ENCODE data around the gene APLP1. TPM values are rescaled to one million over a fixed set of nuclear protein-coding genes. Genes with fewer than 3 reads are reported as not detected.
A peak's percentile ranks its signal among the peaks of the same experiment; 100 is the strongest.
"Not testable (repeated sequence)": the region's sequence is repeated elsewhere in the genome, so short reads cannot be mapped to it uniquely, and the experiment has no call there.

The APLP1 gene
- polyA plus RNA-seq, 4 donors = 19.3 to 32.8 (median 28.3) TPM

- no peak for DNase-seq (ENCODE audit: low read depth in 4 of 4, low spot score in 2 of 4)
These were observed 10.7 kb downstream of the APLP1 start for GRCh38 chr19:35879068-35879467.

DNA sequence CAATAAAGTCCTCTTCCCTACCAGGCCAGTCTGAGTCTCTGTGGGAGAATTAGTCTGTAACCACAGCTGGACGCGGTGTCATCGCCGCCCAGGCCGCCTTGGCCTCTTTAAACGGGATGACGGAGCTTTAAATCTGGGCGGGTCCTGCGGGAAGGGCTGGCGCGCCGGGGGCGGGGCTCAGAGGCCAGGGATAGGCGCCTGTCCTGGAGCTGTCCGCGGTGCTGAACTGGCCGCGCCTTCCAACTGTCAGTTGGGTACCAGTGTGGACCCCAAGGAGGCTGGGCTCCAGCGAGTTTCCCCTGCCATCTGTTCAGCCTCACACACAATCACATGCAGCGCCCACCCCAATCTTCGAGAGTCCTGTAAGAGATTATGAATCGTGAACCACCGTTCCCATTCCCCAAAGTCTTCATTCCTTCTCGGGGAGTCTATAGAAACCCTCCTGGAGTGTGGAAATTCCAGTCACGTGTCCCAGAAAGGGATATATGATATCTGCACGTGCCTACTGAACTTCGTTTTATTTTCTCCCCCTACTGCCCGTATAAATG, 11.5 kb downstream of the APLP1 start:
- peak in 1 of 4 donors; percentile 80 for DNase-seq (ENCODE audit: low read depth in 4 of 4, low spot score in 2 of 4)

- DNase-seq (ENCODE audit: low read depth in 4 of 4, low spot score in 2 of 4) = no peak
These were observed 13.9 kb downstream of the APLP1 start for GRCh38 chr19:35882114-35882832.

DNA sequence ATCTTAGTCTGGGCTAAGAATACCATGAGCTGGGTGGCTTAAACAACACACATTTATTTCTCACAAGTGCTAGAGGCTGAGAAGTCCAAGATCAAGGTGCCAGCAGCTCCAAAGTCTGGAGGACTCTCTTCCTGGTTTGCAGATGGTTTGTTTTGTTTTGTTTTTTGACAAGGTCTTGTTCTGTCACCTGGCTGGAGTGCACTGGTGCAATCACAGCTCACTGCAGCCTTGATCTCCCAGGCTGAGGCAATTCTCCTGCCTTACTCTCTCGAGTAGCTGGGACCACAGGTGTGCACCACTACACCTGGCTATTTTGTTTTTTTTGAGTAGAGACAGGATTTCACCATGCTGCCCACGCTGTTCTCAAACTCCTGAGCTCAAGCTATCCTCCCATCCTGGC, 15.5 kb downstream of the APLP1 start:
- no peak for DNase-seq (ENCODE audit: low read depth in 4 of 4, low spot score in 2 of 4)

GRCh38 chr19:35885225-35885738, 16.9 kb downstream of the APLP1 start:
- DNase-seq (ENCODE audit: low read depth in 4 of 4, low spot score in 2 of 4) = no peak

GRCh38 chr19:35885904-35886303, 17.5 kb downstream of the APLP1 start:
- DNase-seq (ENCODE audit: low read depth in 4 of 4, low spot score in 2 of 4) = no peak

GRCh38 chr19:35887197-35887596, 18.8 kb downstream of the APLP1 start:
- DNase-seq (ENCODE audit: low read depth in 4 of 4, low spot score in 2 of 4) = no peak

DNA sequence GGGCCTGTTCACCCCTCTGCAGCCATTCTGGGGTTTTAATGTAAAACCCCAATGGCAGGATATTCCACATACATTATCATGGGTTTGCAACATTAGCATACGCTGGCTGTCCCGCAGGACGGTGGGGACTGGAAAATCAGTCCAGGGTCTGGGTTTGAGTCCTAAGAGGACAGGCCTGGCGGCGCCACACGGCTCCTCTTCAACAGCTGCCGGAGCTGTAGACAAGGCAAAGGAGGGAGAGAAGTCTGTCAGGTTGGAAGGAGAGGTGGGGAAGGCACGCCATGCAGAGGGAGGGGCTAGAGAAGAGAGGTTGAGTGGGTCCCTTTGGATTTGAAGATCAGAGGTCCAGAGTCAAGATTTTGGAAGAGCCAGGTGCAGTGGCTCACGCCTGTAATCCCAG, 20.0 kb downstream of the APLP1 start:
- no peak for DNase-seq (ENCODE audit: low read depth in 4 of 4, low spot score in 2 of 4)

- DNase-seq (ENCODE audit: low read depth in 4 of 4, low spot score in 2 of 4) = no peak
These were observed 21.2 kb downstream of the APLP1 start for GRCh38 chr19:35889370-35890112.

DNA sequence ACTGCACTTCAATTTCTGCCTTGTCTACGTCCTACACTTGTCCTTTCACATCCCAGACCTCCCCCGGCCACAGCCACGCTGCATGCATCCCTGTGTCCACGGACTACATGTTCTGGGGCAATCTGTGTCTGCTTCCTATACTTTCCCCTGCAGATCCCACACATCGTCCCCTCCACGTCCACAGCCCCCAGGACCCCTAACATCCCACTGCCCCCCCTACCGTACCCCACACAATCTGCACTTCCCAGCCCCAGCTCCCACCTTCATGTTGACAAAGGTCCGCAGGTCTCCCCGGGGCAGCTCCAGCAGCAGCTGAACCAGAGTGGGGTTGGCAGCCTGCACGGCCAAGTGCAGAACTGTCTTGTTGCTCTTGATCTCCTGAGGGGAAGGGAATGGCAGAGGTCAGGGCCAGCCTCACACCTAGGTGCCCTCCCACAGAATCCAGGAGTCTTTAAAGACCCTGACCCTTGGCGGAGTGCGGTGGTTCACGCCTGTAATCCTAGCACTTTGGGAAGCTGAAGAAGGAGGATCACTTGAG, 21.8 kb downstream of the APLP1 start:
- no peak for DNase-seq (ENCODE audit: low read depth in 4 of 4, low spot score in 2 of 4)

GRCh38 chr19:35891819-35892218, 23.4 kb downstream of the APLP1 start:
- not testable (repeated sequence) for DNase-seq (ENCODE audit: low read depth in 4 of 4, low spot score in 2 of 4)

- no peak for DNase-seq (ENCODE audit: low read depth in 4 of 4, low spot score in 2 of 4)
These were observed 26.0 kb downstream of the APLP1 start for GRCh38 chr19:35894342-35894741.

DNA sequence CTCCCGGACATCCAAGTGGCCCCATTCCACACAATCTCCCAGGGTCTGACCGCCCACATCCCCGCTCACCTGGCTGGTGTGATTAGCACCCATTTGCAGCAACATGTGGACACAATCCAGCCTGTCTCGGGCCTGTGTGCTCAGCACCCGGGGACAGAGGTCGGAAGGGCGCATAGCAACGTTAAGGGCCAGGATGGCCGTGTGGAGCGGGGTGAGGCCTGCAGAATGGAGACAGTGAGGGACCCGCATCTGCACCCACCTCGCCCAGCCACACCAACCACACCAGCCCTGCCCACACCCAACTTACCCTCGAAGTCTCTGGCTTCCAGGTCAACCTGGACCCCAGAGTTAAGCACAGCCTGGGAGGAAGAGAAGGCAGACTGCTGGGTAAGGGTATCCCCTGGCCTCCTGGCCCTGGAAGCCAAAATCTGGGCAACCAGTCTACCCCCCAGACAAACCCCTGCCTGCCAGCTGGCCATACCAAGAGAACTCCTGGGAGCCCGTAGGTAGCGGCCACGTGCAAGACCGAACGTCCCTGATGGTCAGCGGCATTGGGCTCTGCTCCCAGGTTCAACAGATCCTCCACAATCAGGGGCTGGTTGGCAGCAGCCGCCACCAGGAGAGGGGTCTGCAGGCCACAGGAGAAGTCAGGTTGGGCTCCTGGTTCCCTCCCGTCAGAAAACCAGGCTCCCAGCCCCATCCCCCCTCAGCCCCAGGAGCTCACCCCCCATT, 27.7 kb downstream of the APLP1 start:
- DNase-seq (ENCODE audit: low read depth in 4 of 4, low spot score in 2 of 4) = no peak

DNA sequence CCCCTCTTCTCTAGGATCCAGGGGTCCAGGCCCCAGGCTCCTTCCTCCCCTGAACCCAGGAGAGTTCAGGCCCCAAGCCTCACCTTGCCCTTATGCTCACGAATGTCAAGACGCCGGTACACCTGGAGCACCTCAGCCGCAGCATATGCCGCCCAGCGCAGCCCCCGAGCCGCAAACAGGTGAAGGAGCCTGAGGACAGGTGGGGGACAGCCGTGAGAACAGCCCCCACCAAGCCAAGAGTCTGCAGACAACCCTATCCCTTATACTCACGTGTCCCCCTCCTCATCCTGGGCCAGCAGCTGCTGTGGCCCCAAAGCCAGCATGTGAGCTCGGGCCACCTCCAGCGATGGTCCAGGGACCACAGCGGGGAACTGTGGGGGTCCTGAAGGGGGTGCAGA, 28.3 kb downstream of the APLP1 start:
- DNase-seq (ENCODE audit: low read depth in 4 of 4, low spot score in 2 of 4) = no peak

DNA sequence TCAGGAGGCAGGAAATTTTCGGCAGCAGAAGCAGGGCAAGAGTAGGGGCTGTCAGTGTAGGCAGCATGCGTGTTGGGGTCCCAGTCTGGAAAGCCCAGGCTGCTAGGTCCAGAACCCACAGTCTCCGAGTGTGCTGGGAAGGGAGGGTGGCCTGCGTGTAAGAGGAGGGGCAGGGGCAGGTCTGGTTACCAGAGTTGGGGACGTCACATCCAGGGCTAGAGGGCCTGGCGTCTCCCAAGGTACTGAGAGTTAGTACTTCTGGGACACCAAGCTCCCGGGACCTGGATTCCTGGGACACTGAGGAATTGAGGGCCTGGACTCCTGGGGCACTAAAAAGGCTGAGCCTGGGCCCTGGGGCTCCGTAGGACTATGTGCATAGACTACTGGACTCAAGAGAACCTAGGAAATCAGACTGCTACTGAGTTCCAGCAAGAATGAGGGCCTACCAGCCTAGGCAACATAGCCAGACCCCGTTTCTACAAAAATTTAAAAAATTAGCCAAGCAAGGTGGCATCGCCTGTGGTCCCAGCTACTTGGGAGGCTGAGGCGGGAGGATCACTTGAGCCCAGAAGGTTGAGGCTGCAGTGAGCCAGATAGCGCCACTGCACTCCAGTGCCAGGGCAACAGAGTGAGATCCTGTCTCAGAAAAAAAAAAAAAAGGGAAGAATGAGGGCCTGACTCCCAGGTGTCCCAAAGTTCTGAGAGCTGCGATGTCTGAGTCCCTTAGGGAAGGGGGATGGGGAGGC, 29.5 kb downstream of the APLP1 start:
- no peak for DNase-seq (ENCODE audit: low read depth in 4 of 4, low spot score in 2 of 4)

- DNase-seq (ENCODE audit: low read depth in 4 of 4, low spot score in 2 of 4) = no peak
These were observed 30.1 kb downstream of the APLP1 start for GRCh38 chr19:35898499-35898809.

DNA sequence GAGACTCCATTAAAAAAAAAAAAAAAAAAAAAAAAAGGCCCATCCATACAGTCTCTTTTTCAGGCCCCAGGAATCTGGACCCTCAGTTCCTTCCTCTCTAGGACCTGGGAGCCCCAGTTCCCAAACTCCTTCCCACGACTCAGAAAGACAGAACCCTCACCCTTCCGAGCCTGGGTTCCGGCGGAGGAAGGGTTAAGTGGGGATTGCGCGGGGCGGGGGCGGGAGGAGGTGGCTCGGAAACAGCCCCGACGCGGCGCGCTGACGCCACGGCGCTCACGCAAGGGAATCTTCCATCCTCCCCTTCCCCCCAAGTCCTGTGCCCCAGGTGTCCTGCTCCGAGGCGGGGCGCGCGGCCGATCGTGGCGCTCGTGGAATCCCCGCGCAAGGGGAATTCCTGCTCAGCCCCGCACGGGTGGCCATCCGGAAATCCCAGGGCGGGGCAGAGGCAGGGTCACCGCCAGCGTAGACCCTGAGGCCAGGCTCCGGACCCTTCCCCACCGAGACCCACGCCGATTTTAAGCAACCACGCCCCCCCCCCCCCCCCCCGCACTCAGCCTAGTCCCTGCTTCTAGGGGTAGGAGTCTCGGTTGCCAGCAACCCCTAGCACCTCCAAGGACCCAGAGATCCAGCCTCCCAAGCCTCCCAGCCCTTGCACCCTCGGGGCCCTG, 31.3 kb downstream of the APLP1 start:
- DNase-seq (ENCODE audit: low read depth in 4 of 4, low spot score in 2 of 4) = peak in 2 of 4 donors; percentile 59 to 67

DNA sequence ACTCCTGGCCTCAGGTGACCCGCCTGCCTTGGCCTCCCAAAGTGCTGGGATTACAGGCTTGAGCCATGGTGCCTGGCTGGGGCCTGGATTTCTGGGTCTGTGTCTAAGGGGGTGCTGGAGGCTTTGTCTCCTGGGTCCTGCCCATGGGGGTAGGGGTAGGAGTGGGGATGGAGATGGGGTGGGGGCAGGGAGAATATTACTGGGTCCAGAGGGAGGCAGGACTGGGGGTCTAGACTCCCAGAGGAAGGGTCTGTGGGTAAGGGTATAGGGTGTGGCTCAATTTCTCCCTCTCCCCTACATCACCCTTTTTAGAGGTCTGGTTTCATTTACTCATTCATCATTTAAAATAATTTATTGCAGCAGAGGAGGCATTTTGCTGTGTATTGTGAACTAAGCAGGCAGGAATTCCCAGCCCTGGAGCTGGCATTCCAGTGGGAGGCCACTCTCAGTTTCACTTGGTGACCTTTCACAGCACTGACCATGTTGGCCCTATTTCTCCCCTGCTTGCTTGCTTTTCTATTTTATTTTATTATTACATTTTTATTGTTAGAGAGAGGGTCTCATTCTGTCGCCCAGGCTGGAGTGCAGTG, 32.8 kb downstream of the APLP1 start:
- no peak for DNase-seq (ENCODE audit: low read depth in 4 of 4, low spot score in 2 of 4)

Measured in left renal cortex interstitium (tissue), 4 donors.